ENCODE results near the gene MINAR2. TPM values are rescaled to one million over a fixed set of nuclear protein-coding genes. Genes with fewer than 3 reads are reported as not detected.

MINAR2 gene
- total RNA-seq, 1 donor: not detected

DNA sequence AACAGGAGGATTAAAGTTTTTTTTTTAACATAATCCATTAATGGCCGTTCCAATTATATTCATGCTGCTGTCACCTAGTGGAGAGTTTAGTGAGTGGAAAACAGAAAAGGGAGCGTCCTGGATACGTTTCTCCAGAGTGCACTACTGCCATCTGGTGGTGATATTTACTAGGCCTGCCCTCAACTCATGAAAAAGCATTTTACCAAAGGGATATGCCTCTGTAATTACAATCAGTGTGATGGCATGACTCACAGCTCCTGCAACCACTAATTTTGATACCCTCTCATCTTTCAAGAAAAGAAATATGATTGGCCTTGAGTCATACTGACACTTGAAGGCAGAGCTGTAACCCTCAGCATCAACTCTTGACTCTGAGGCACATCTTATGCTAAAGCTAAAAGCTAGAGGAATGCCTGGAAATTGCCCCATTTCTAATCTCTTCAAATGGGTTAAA lies 20.1 kb downstream of the MINAR2 start:
- H3K4me1 ChIP-seq (ENCODE audit: insufficient read depth, low read length): no peaks in the 10 kb centered on the region
- H3K9me3 ChIP-seq (ENCODE audit: low read depth, low read length): no peaks in the 10 kb centered on the region
- H3K27ac ChIP-seq (ENCODE audit: low read depth, low read length): no peak overlapping the region
- H3K4me2 ChIP-seq (ENCODE audit: insufficient read depth, low read length): no peak overlapping the region
- H3K36me3 ChIP-seq (ENCODE audit: insufficient read depth, low read length): no peaks in the 10 kb centered on the region
- H2AFZ ChIP-seq (ENCODE audit: low read length): no peak overlapping the region
- TF ChIP-seq, protein P1, sequence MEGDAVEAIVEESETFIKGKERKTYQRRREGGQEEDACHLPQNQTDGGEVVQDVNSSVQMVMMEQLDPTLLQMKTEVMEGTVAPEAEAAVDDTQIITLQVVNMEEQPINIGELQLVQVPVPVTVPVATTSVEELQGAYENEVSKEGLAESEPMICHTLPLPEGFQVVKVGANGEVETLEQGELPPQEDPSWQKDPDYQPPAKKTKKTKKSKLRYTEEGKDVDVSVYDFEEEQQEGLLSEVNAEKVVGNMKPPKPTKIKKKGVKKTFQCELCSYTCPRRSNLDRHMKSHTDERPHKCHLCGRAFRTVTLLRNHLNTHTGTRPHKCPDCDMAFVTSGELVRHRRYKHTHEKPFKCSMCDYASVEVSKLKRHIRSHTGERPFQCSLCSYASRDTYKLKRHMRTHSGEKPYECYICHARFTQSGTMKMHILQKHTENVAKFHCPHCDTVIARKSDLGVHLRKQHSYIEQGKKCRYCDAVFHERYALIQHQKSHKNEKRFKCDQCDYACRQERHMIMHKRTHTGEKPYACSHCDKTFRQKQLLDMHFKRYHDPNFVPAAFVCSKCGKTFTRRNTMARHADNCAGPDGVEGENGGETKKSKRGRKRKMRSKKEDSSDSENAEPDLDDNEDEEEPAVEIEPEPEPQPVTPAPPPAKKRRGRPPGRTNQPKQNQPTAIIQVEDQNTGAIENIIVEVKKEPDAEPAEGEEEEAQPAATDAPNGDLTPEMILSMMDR (IDR thresholded peaks at IDR 0.05; ENCODE audit: extremely low read depth, low read depth, low read length): peak; percentile 99
- peak; percentile 81 for DNase-seq (ENCODE audit: insufficient read length, low spot score, missing footprints)
- no peaks in the 10 kb centered on the region for H3K79me2 ChIP-seq (ENCODE audit: insufficient read depth, low read length)
- H3K4me3 ChIP-seq (ENCODE audit: insufficient read depth, low read length): no peak overlapping the region
- no peaks in the 10 kb centered on the region for H3K27me3 ChIP-seq (ENCODE audit: insufficient read depth, low read length)
- no peaks in the 10 kb centered on the region for H4K20me1 ChIP-seq (ENCODE audit: insufficient read depth, low read length)

DNA sequence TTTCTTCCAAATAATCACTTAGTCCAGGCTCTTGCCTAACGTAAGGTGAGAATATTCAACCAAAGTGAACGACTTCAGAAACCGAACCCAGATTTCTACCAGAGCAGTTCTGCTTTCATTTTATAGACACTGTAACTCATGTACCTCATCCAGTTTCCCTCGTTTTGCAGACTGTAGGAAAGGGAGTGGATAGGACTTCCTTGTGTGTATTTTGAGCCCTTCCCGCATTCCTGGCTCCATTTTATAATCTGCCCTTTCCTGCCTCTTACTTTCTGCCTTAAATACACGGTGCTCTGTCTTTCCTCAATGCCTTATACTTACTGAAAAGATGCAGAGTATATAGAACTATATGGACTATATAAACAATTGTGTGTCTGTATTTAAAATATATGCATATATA lies 20.8 kb downstream of the MINAR2 start:
- H3K36me3 ChIP-seq (ENCODE audit: insufficient read depth, low read length): no peaks in the 10 kb centered on the region
- no peak overlapping the region for H3K27ac ChIP-seq (ENCODE audit: low read depth, low read length)
- H4K20me1 ChIP-seq (ENCODE audit: insufficient read depth, low read length): no peaks in the 10 kb centered on the region
- no peaks in the 10 kb centered on the region for H3K9me3 ChIP-seq (ENCODE audit: low read depth, low read length)
- H3K4me3 ChIP-seq (ENCODE audit: insufficient read depth, low read length): no peak overlapping the region
- H3K4me2 ChIP-seq (ENCODE audit: insufficient read depth, low read length): no peak overlapping the region
- no peaks in the 10 kb centered on the region for H3K27me3 ChIP-seq (ENCODE audit: insufficient read depth, low read length)
- no peak overlapping the region for H2AFZ ChIP-seq (ENCODE audit: low read length)
- TF ChIP-seq, protein P1 (IDR thresholded peaks at IDR 0.05; ENCODE audit: extremely low read depth, low read depth, low read length): no peak
- no peaks in the 10 kb centered on the region for H3K79me2 ChIP-seq (ENCODE audit: insufficient read depth, low read length)
- no peak for DNase-seq (ENCODE audit: insufficient read length, low spot score, missing footprints)
- H3K4me1 ChIP-seq (ENCODE audit: insufficient read depth, low read length): no peaks in the 10 kb centered on the region

GRCh38 chr5:129770024-129770820 lies 22.3 kb downstream of the MINAR2 start:
- TF ChIP-seq, protein P1 (IDR thresholded peaks at IDR 0.05; ENCODE audit: extremely low read depth, low read depth, low read length): no peak
- DNase-seq (ENCODE audit: insufficient read length, low spot score, missing footprints): no peak
- Histone ChIP-seq H3K4me2 (ENCODE audit: insufficient read depth, low read length) (no peak overlapping the region), H3K27ac (ENCODE audit: low read depth, low read length) (no peak overlapping the region), H3K27me3 (ENCODE audit: insufficient read depth, low read length) (no peaks in the 10 kb centered on the region), H3K4me1 (ENCODE audit: insufficient read depth, low read length) (no peaks in the 10 kb centered on the region), H3K4me3 (ENCODE audit: insufficient read depth, low read length) (no peak overlapping the region), H3K36me3 (ENCODE audit: insufficient read depth, low read length) (no peaks in the 10 kb centered on the region), H3K79me2 (ENCODE audit: insufficient read depth, low read length) (no peaks in the 10 kb centered on the region), H4K20me1 (ENCODE audit: insufficient read depth, low read length) (no peaks in the 10 kb centered on the region), H2AFZ (ENCODE audit: low read length) (no peak overlapping the region), H3K9me3 (ENCODE audit: low read depth, low read length) (no peaks in the 10 kb centered on the region)

DNA sequence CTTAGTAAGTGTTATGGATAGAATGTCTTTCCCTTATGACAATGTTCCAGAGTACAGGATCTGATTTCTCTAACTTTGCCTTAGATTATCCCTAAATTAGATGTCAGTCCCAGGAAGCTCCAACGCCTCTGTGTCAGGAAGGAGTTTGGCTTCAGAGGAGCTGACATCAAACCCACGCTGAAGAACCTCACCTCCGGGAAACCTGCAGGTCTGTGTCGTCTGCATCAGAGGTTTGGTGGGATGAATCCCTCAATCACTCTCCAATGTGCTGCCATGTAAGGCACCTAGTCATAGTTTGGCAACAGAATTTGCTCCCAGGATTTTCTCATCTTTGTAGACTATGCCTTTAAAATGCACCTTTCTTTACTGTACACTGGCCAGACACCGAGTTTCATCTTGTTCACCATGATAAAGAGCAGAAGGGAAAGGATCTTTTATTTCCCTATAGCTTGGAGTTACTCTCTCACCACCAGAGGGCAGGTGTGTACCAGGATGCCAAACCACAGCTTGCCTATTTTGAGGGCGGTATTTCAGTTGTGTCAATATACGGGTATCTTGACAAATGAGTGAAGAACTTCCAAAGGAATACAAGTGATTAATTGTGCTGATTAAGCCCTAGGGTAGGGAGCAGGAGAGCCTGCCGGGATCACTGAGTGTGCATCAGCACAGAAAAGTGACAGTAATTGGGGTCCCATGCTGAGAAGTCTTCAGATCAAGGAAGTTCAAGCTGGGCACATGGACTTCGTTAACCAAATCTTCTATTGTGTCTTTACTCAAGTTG lies 23.4 kb downstream of the MINAR2 start:
- DNase-seq (ENCODE audit: insufficient read length, low spot score, missing footprints): peak; percentile 48
- TF ChIP-seq, protein P1 (IDR thresholded peaks at IDR 0.05; ENCODE audit: extremely low read depth, low read depth, low read length): peak; percentile 89
- no peaks in the 10 kb centered on the region for H3K79me2 ChIP-seq (ENCODE audit: insufficient read depth, low read length)
- H3K4me2 ChIP-seq (ENCODE audit: insufficient read depth, low read length): peak overlapping the region; percentile 57
- no peak overlapping the region for H3K27ac ChIP-seq (ENCODE audit: low read depth, low read length)
- no peaks in the 10 kb centered on the region for H3K4me1 ChIP-seq (ENCODE audit: insufficient read depth, low read length)
- no peaks in the 10 kb centered on the region for H3K27me3 ChIP-seq (ENCODE audit: insufficient read depth, low read length)
- H3K9me3 ChIP-seq (ENCODE audit: low read depth, low read length): no peaks in the 10 kb centered on the region
- H4K20me1 ChIP-seq (ENCODE audit: insufficient read depth, low read length): no peaks in the 10 kb centered on the region
- H2AFZ ChIP-seq (ENCODE audit: low read length): peak overlapping the region; percentile 39
- no peaks in the 10 kb centered on the region for H3K36me3 ChIP-seq (ENCODE audit: insufficient read depth, low read length)
- no peak overlapping the region for H3K4me3 ChIP-seq (ENCODE audit: insufficient read depth, low read length)
